ENCODE results near the gene CBARP.

- no peak for TF ChIP-seq POLR2AphosphoS5 (IDR thresholded peaks at IDR 0.05)
- TF ChIP-seq CTCF (IDR thresholded peaks at IDR 0.05) = no peak
Observed at GRCh38 chr19:1278713-1279660, 41.2 kb upstream of the CBARP start.

All from upper lobe of left lung (tissue), 4 donors.